Ovary (tissue), 3 donors: ENCODE results near the gene METAP2.
"Not testable (repeated sequence)": the region's sequence is repeated elsewhere in the genome, so short reads cannot be mapped to it uniquely, and the experiment has no call there.

ENCODE experiments used
- CTCF ChIP-seq, 3 donors: fragments of 450-650 bp in 2 of 3; fragments of 200-600 bp in 1 of 3; IDR thresholded peaks; one replicate each; pipeline versions ENCODE4 v1.5.1 to v1.8.0; 2016 to 2022; ENCODE audit warnings: antibody characterized with exemption in 3 of 3, mild to moderate bottlenecking in 1 of 3
- POLR2A ChIP-seq: fragments of 450-650 bp; IDR thresholded peaks from one replicate; pipeline ENCODE4 v1.6.1; 2017; ENCODE audit warnings: antibody characterized with exemption, mild to moderate bottlenecking, moderate library complexity
- donor health status: DM: no; HTN: no; CAD: no.

GRCh38 chr12:95457605-95458004, 16.3 kb upstream of the METAP2 start:
- TF ChIP-seq CTCF (IDR thresholded peaks at IDR 0.05); POLR2A: not testable (repeated sequence)
